HG02981 (cell line): ENCODE results near the gene IL18BP.

Experiments used
- ATAC-seq: cut with Tn5 transposase; IDR thresholded peaks from one replicate; pipeline ENCODE4 v1.9.1; 2021; ENCODE audit warnings: mild to moderate bottlenecking, moderate library complexity; ENCODE audit not compliant: unreplicated experiment

IL18BP gene

GRCh38 chr11:72041364-72042063, 42.8 kb downstream of the IL18BP start:
- ATAC-seq, result no peak

GRCh38 chr11:72042064-72042745, 43.5 kb downstream of the IL18BP start:
- no peak for ATAC-seq

- no peak for ATAC-seq
Measured at GRCh38 chr11:72045849-72046248, 47.1 kb downstream of the IL18BP start.

- ATAC-seq, result no peak
Measured at GRCh38 chr11:72048766-72049460, 50.2 kb downstream of the IL18BP start.
